MM.1S (cell line): ENCODE measurements around the gene PRTG.
A peak's percentile ranks its signal among the peaks of the same experiment; 100 is the strongest.

ENCODE experiments used
- EZH2phosphoT487 ChIP-seq: fragments of 300-600 bp; sonication (generic); IDR thresholded peaks from 2 replicates; pipeline ENCODE4 v1.6.1; 2018; ENCODE audit warnings: antibody characterized with exemption, low read length
- TF ChIP-seq, protein P1 (sequence below): fragments of 300-600 bp; sonication (generic); IDR thresholded peaks from 2 replicates; pipeline ENCODE4 v1.5.1; 2016; ENCODE audit warnings: antibody characterized with exemption, low read length, mixed read lengths

DNA sequence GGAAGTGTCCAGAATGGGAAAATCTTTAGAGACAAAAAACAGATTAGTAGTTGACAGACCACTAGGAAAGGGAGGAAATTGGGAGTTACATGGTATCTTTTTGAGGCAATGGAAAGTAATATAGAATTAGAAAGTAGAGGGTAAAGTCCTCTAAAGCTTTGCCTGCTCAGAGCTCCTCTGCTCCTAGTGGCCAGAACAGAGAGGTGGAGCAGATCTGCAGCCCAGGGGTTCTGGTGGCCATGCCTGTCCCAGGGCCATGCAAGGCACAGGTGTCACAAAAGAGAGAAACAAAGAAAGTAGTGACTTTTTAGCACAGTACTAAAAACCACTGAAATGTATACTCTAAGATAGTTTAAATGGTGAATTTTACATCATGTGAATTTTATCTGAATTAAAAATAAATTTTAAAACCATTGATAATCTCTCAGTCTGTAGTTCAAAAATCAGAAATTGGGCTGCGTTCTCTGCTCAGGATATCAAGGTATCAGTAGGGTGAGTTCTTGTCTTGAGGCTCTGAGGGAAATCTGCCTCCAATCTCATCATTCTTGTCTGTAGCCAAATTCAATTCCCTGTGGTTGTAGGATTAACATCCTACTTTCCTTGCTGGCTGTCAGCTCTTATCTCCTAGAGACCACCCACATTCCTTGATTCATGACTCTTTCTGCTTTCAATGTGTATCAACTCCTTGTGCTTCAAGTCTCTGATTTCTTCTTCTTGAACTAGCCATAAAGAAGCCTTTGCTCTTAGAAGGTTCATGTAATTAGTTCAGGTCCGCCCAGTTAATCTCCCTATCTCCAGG, 178.4 kb downstream of the PRTG start:
- TF ChIP-seq, protein P1, sequence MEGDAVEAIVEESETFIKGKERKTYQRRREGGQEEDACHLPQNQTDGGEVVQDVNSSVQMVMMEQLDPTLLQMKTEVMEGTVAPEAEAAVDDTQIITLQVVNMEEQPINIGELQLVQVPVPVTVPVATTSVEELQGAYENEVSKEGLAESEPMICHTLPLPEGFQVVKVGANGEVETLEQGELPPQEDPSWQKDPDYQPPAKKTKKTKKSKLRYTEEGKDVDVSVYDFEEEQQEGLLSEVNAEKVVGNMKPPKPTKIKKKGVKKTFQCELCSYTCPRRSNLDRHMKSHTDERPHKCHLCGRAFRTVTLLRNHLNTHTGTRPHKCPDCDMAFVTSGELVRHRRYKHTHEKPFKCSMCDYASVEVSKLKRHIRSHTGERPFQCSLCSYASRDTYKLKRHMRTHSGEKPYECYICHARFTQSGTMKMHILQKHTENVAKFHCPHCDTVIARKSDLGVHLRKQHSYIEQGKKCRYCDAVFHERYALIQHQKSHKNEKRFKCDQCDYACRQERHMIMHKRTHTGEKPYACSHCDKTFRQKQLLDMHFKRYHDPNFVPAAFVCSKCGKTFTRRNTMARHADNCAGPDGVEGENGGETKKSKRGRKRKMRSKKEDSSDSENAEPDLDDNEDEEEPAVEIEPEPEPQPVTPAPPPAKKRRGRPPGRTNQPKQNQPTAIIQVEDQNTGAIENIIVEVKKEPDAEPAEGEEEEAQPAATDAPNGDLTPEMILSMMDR: peak; percentile 5; the same call in 1 of the 2 replicates
- TF ChIP-seq EZH2phosphoT487: no peak
